Muscle layer of duodenum (tissue), 2 donors: ENCODE results near the gene BCL11A.

Experiments used
- H3K27ac ChIP-seq: one replicate; pipeline ENCODE4 v1.7.0; 2013; ENCODE audit warnings: mild to moderate bottlenecking, low read length
- H3K27me3 ChIP-seq: one replicate; pipeline ENCODE4 v1.7.0; 2013; ENCODE audit warnings: low read depth, mild to moderate bottlenecking, control low read depth, low read length
- H3K36me3 ChIP-seq, 2 donors: one replicate each; pipeline ENCODE4 v1.7.0; 2013; ENCODE audit warnings: low read length in 2 of 2, control low read depth in 1 of 2, mild to moderate bottlenecking in 1 of 2; ENCODE audit not compliant: insufficient read depth in 2 of 2, control insufficient read depth in 1 of 2
- H3K4me1 ChIP-seq, 2 donors: one replicate each; pipeline ENCODE4 v1.7.0; 2013; ENCODE audit warnings: low read length in 2 of 2, mild to moderate bottlenecking in 2 of 2, control low read depth in 1 of 2, moderate library complexity in 1 of 2; ENCODE audit not compliant: insufficient read depth in 2 of 2, control insufficient read depth in 1 of 2
- H3K4me3 ChIP-seq, 2 donors: one replicate each; pipeline ENCODE4 v1.7.0; 2013; ENCODE audit warnings: low read length in 2 of 2, low read depth in 1 of 2, mild to moderate bottlenecking in 1 of 2
- H3K9me3 ChIP-seq, 2 donors: one replicate each; pipeline ENCODE4 v1.7.0; 2013; ENCODE audit warnings: low read length in 2 of 2, control low read depth in 1 of 2, mild to moderate bottlenecking in 1 of 2; ENCODE audit not compliant: control insufficient read depth in 1 of 2
- donor health status: healthy.

BCL11A gene

DNA sequence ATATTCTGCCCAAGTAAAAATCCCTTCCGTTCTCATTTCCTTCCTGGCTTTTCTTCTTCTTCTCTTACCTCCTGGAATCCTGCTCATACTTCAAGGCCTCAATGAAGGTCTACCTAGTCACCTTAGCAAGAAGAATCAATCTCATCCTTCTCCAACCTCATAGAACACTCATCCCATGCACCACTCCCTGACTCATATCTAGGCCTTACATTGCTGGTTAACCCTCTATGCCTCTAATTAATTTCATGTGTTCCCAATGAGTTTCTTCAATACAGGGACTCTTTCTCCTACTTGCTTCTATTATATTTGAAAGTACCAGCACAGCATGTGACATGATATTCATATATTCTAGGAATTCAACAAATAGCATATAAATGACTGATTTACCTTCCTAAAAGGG is 63.0 kb downstream of the BCL11A start:
- H3K27ac ChIP-seq, result no peak overlapping the region

GRCh38 chr2:60489289-60489688 is 64.2 kb downstream of the BCL11A start:
- Histone ChIP-seq H3K27ac (no peak overlapping the region), H3K4me3 (no peak overlapping the region)

More for the DNA sequence above, 63.0 kb downstream of the BCL11A start:
- Histone ChIP-seq H3K9me3 (no peaks in the 10 kb centered on the region), H3K27me3 (no peaks in the 10 kb centered on the region), H3K36me3 (no peaks in the 10 kb centered on the region), H3K4me3 (no peak overlapping the region), H3K4me1 (no peaks in the 10 kb centered on the region)

DNA sequence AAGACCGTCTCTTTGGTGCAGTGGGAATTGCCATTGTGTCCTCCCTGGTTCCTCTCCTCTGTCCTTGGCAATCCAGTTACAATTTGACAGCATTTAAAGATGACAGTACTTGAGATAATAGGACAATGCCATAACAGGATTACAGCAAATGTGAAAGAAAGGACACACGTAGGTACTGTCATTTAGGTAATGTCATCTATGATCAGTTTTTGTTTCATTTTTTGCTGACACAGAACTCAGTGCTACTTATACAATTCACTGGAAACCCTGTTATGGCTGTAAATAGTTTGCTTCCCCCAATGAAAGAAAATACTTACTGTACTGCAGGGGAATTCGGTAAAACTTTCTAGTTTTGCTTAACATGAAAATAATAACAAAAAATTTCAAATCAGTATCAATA is 65.2 kb downstream of the BCL11A start:
- Histone ChIP-seq H3K9me3 (no peaks in the 10 kb centered on the region), H3K27ac (no peak overlapping the region), H3K27me3 (no peaks in the 10 kb centered on the region), H3K4me1 (peaks cover 0 to 2% of the 10 kb centered on the region in 2 donors), H3K36me3 (no peaks in the 10 kb centered on the region), H3K4me3 (no peak overlapping the region)

More at GRCh38 chr2:60489289-60489688, 64.2 kb downstream of the BCL11A start:
- H3K27me3 ChIP-seq, result no peaks in the 10 kb centered on the region
- no peaks in the 10 kb centered on the region for H3K4me1 ChIP-seq
- H3K9me3 ChIP-seq, result no peaks in the 10 kb centered on the region
- H3K36me3 ChIP-seq, result no peaks in the 10 kb centered on the region

GRCh38 chr2:60487174-60487573 is 66.3 kb downstream of the BCL11A start:
- peaks cover 9 to 13% of the 10 kb centered on the region in 2 donors for H3K4me1 ChIP-seq
- H3K9me3 ChIP-seq, result no peaks in the 10 kb centered on the region
- no peak overlapping the region for H3K27ac ChIP-seq

GRCh38 chr2:60486551-60486950 is 66.9 kb downstream of the BCL11A start:
- Histone ChIP-seq H3K4me1 (peaks cover 15 to 17% of the 10 kb centered on the region in 2 donors), H3K27ac (no peak overlapping the region), H3K4me3 (no peak overlapping the region), H3K36me3 (no peaks in the 10 kb centered on the region), H3K9me3 (no peaks in the 10 kb centered on the region), H3K27me3 (no peaks in the 10 kb centered on the region)

More at GRCh38 chr2:60487174-60487573, 66.3 kb downstream of the BCL11A start:
- H3K4me3 ChIP-seq, result no peak overlapping the region
- H3K36me3 ChIP-seq, result no peaks in the 10 kb centered on the region
- no peaks in the 10 kb centered on the region for H3K27me3 ChIP-seq

GRCh38 chr2:60486067-60486466 is 67.4 kb downstream of the BCL11A start:
- Histone ChIP-seq H3K4me3 (no peak overlapping the region), H3K9me3 (no peaks in the 10 kb centered on the region), H3K27me3 (no peaks in the 10 kb centered on the region), H3K36me3 (no peaks in the 10 kb centered on the region), H3K4me1 (peaks cover 15 to 20% of the 10 kb centered on the region in 2 donors), H3K27ac (no peak overlapping the region)

- no peak overlapping the region for H3K27ac ChIP-seq
- H3K4me1 ChIP-seq, result peaks cover 15 to 20% of the 10 kb centered on the region in 2 donors
- no peaks in the 10 kb centered on the region for H3K9me3 ChIP-seq
- no peaks in the 10 kb centered on the region for H3K36me3 ChIP-seq
- no peak overlapping the region for H3K4me3 ChIP-seq
- H3K27me3 ChIP-seq, result no peaks in the 10 kb centered on the region
Observed at GRCh38 chr2:60485550-60485949, 67.9 kb downstream of the BCL11A start.

GRCh38 chr2:60485055-60485454 is 68.4 kb downstream of the BCL11A start:
- no peak overlapping the region for H3K27ac ChIP-seq
- peaks cover 15 to 20% of the 10 kb centered on the region in 2 donors for H3K4me1 ChIP-seq

DNA sequence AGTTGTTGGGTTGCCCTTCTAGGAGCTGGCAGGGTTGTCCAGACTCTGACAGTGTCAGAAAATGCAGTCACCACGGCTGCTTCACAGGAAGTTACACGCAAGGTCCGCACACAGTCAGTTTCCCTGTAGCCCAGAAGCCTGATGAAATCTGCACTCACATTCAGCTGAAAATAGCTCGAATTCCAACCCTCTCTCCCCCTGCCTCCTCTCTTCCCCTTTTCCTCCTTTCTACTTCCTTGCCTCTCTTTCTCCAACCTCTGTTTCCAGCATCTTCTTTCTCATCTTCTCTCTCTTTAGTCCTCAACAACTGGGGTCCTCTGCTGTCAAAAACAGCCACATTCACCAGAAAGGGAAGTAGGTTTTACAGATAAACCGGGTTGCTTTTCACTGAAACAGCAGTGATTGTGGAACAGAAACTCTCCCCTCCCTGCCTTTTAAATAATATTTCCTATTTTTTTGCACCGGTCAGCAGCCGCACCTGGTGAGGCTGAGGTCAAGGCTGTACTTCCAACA is 69.3 kb downstream of the BCL11A start:
- Histone ChIP-seq H3K4me1 (peaks cover 15 to 22% of the 10 kb centered on the region in 2 donors), H3K27me3 (no peaks in the 10 kb centered on the region), H3K4me3 (no peak overlapping the region), H3K36me3 (no peaks in the 10 kb centered on the region), H3K27ac (no peak overlapping the region), H3K9me3 (no peaks in the 10 kb centered on the region)

More at GRCh38 chr2:60485055-60485454, 68.4 kb downstream of the BCL11A start:
- Histone ChIP-seq H3K27me3 (no peaks in the 10 kb centered on the region), H3K9me3 (no peaks in the 10 kb centered on the region), H3K4me3 (no peak overlapping the region), H3K36me3 (no peaks in the 10 kb centered on the region)

DNA sequence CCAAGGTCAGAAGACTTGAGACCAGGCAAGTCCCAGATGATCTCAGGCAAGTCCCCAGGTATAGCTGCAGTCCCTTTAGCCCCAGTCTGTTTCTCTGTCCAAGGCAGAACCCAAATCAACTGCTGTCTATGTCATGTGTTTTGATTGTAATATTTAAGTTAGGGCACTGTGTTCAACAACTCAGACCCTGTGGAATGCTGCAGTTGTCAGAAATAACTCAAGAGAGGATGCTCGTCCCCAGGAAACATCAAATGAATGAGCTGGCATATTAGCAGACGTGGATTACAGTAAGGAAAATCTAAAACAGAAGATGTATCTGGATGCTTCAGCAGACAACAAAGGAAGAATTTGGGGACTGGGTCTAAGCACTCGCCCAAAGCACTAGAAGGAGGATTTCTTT is 70.1 kb downstream of the BCL11A start:
- Histone ChIP-seq H3K27ac (no peak overlapping the region), H3K36me3 (no peaks in the 10 kb centered on the region), H3K4me3 (no peak overlapping the region), H3K9me3 (no peaks in the 10 kb centered on the region), H3K4me1 (peaks cover 21 to 23% of the 10 kb centered on the region in 2 donors), H3K27me3 (no peaks in the 10 kb centered on the region)

- Histone ChIP-seq H3K4me3 (no peak overlapping the region), H3K27me3 (no peaks in the 10 kb centered on the region), H3K9me3 (no peaks in the 10 kb centered on the region), H3K27ac (no peak overlapping the region), H3K4me1 (peaks cover 21 to 23% of the 10 kb centered on the region in 2 donors), H3K36me3 (no peaks in the 10 kb centered on the region)
Observed at GRCh38 chr2:60482222-60482621, 71.2 kb downstream of the BCL11A start.

- Histone ChIP-seq H3K4me3 (no peak overlapping the region), H3K27me3 (no peaks in the 10 kb centered on the region), H3K36me3 (no peaks in the 10 kb centered on the region), H3K4me1 (peaks cover 23 to 24% of the 10 kb centered on the region in 2 donors), H3K9me3 (no peaks in the 10 kb centered on the region), H3K27ac (no peak overlapping the region)
Observed at GRCh38 chr2:60481257-60481656, 72.2 kb downstream of the BCL11A start.
